NCI-H82 treated with DMSO at 0.1 percent for 48 hours (cell line): ENCODE measurements around the gene SV2C.

Experiments
- DNase-seq: peaks from one replicate; lab custom pipeline; 2025; ENCODE audit not compliant: unreplicated experiment; lab: John Stamatoyannopoulos, UW

Gene SV2C

GRCh38 chr5:76402251-76402885 lies 319.2 kb downstream of the SV2C start:
- DNase-seq: peak; percentile 31

- DNase-seq: peak; percentile 31
Measured at GRCh38 chr5:76402886-76403765, 319.9 kb downstream of the SV2C start, which contains the start of gene IQGAP2. Gene IQGAP2 (plus strand): TSS chr5:76403285. CDS start chr5:76403546, 261 bp downstream.
